K562 (cell line): ENCODE measurements around the gene SLC32A1. TPM values are rescaled to one million over a fixed set of nuclear protein-coding genes. Genes with fewer than 3 reads are reported as not detected.

Source experiments
- BHLHE40 ChIP-seq: IDR thresholded peaks from 2 replicates; pipeline ENCODE4 v1.6.1; 2011; ENCODE audit warnings: low read length, improper control_type of control experiment
- BRD4 ChIP-seq: fragments of 200-600 bp; sonication (generic); IDR thresholded peaks from 2 replicates; pipeline ENCODE4 v1.6.1; 2017; ENCODE audit warnings: inconsistent platforms
- BRD9 ChIP-seq: fragments of 450-650 bp; IDR thresholded peaks from 2 replicates; pipeline ENCODE4 v1.6.1; 2018; ENCODE audit warnings: low read depth; ENCODE audit not compliant: partially characterized antibody
- CHD4 ChIP-seq: fragments of 200-600 bp; sonication (generic); IDR thresholded peaks from 3 replicates; pipeline ENCODE4 v1.6.1; 2012; ENCODE audit warnings: low read depth, mild to moderate bottlenecking, mixed read lengths, low read length, inconsistent platforms; ENCODE audit not compliant: insufficient read depth, insufficient replicate concordance, poor library complexity, severe bottlenecking
- CTBP1 ChIP-seq: fragments of 450-650 bp; IDR thresholded peaks from 2 replicates; pipeline ENCODE4 v1.6.1; 2016; ENCODE audit warnings: borderline replicate concordance
- ESRRA ChIP-seq: fragments of 450-650 bp; IDR thresholded peaks from 2 replicates; pipeline ENCODE4 v1.6.1; 2014; ENCODE audit warnings: low read depth, mild to moderate bottlenecking, moderate library complexity, borderline replicate concordance
- HMG20B ChIP-seq: fragments of 250-450 bp; sonication (Bioruptor Pico); IDR thresholded peaks from 2 replicates; pipeline ENCODE4 v1.5.0; 2021; ENCODE audit warnings: mild to moderate bottlenecking
- HMGN3 ChIP-seq: IDR thresholded peaks from 2 replicates; pipeline ENCODE4 v1.6.1; 2011; ENCODE audit warnings: borderline replicate concordance, low read depth, mild to moderate bottlenecking, mixed read lengths, low read length; ENCODE audit not compliant: insufficient read length; ENCODE audit errors: extremely low read depth
- KDM2B ChIP-seq: fragments of 250-450 bp; sonication (Bioruptor Pico); IDR thresholded peaks from 2 replicates; pipeline ENCODE4 v1.8.0; 2021; ENCODE audit warnings: mild to moderate bottlenecking, moderate library complexity
- POLR2H ChIP-seq: IDR thresholded peaks from 2 replicates; pipeline ENCODE4 v1.6.1; 2016; ENCODE audit warnings: missing genetic modification characterization, low read depth, mild to moderate bottlenecking, control low read depth, missing compliant biosample characterization, moderate library complexity
- RB1 ChIP-seq: fragments of 450-650 bp; IDR thresholded peaks from 2 replicates; pipeline ENCODE4 v1.6.1; 2017; ENCODE audit warnings: low read depth, mild to moderate bottlenecking
- SIN3B ChIP-seq: fragments of 450-650 bp; IDR thresholded peaks from 2 replicates; pipeline ENCODE4 v1.6.1; 2017; ENCODE audit warnings: low read depth, mild to moderate bottlenecking, moderate library complexity
- ZNF140 ChIP-seq: fragments of 250-450 bp; sonication (Bioruptor Pico); IDR thresholded peaks from 2 replicates; pipeline ENCODE4 v1.8.0; 2021; ENCODE audit warnings: moderate library complexity, mild to moderate bottlenecking, inconsistent platforms
- ZNF217 ChIP-seq: sonication (generic); formaldehyde crosslinking; IDR thresholded peaks from 2 replicates; pipeline ENCODE4 v1.8.0; 2022; ENCODE audit warnings: mild to moderate bottlenecking, missing genetic modification reagents
- ZNF76 ChIP-seq: fragments of 250-450 bp; sonication (Bioruptor Pico); IDR thresholded peaks from 2 replicates; pipeline ENCODE4 v1.4.0; 2020; ENCODE audit warnings: mild to moderate bottlenecking, moderate library complexity, borderline replicate concordance
- polyA plus RNA-seq, 8 experiments: library from polyadenylated mRNA; depleted of rRNA in 4 of 8; stranded (reverse) in 5 of 8; unstranded in 3 of 8; fragments of >200 nt; fragmentation: Nextera tagmentation in 2 of 8; fragmentation: Illumina TruSeq in 1 of 8; extraction: Ambion mirVana in 2 of 8; extraction: Trizol in 1 of 8; gene quantifications; 2 replicates each; pipeline versions ENCODE4 v1.2.1 to v1.2.3, GENCODE V29; 2011 to 2014; ENCODE audit warnings: inconsistent platforms in 1 of 8, missing spikeins in 1 of 8
- total RNA-seq, 7 experiments: library from RNA; depleted of rRNA in 6 of 7; stranded (reverse); fragments of >200 nt in 6 of 7; fragmentation: Illumina TruSeq in 2 of 7; extraction: Trizol in 2 of 7; gene quantifications; 2 replicates each; pipeline versions ENCODE4 v1.2.1 to v1.2.3, GENCODE V29; 2011 to 2021; ENCODE audit warnings: low replicate concordance in 1 of 7
- TF ChIP-seq, protein P1 (sequence below): fragments of 450-650 bp; IDR thresholded peaks from 2 replicates; pipeline ENCODE4 v1.6.1; 2016; ENCODE audit warnings: low read depth, mild to moderate bottlenecking, moderate library complexity
- TF ChIP-seq, protein P2 (sequence below), 2 experiments: fragments of 450-650 bp; conservative IDR thresholded peaks; 2 replicates each; pipeline ENCODE4 v1.6.1; 2017; ENCODE audit warnings: mild to moderate bottlenecking in 2 of 2, moderate library complexity in 2 of 2
- TF ChIP-seq, protein P3 (sequence below): sonication (generic); formaldehyde crosslinking; IDR thresholded peaks from 2 replicates; pipeline ENCODE4 v1.8.1; 2023; ENCODE audit warnings: mild to moderate bottlenecking, missing genetic modification reagents
- TF ChIP-seq, protein P4 (sequence below): fragments of 450-650 bp; IDR thresholded peaks from 2 replicates; pipeline ENCODE4 v1.6.1; 2017; ENCODE audit warnings: antibody characterized with exemption

SLC32A1 gene
- total and polyA plus RNA-seq, 9 of the 15 experiments (the other 6 are each of a cell fraction or from before 2014, with no cell fraction given) = not detected

DNA sequence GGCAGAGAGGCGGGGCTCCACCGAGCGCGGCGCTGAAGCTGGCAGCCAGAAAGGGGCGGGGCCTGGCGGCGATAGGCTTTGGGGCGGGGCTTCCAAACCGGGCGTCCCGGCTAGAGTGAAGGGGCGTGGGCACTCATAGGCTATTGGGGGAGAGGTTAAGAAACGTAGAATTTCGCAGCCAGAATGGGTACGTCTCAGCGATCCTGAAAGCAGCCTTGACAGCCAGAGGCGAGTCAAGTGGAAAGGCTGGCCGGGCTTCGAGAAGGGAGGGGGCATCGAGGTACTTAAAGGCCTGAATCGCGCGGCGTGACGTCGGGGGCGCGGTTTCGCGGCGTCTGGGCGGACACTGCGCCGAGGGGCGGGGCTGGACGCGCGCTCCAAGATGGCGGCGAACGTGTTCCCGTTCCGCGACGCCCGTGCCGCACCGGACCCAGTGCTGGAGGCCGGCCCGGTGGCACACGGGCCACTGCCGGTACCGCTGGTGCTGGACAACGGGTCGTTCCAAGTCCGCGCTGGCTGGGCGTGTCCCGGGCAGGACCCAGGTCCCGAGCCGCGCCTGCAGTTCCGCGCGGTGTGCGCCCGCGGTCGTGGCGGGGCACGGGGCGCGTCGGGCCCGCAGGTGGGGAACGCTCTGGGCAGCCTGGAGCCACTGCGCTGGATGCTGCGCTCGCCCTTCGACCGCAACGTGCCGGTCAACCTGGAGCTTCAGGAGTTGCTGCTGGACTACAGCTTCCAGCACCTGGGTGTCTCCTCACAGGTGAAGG, 24.0 kb downstream of the SLC32A1 start, which contains the start of gene ACTR5 (continued):
- TF ChIP-seq BRD9 = no peak
- peak; percentile 78 for TF ChIP-seq BHLHE40
- TF ChIP-seq ZNF217 = no peak
- TF ChIP-seq ZNF76 = no peak
- TF ChIP-seq CTBP1 = peak; percentile 97
- no peak for TF ChIP-seq CHD4
- TF ChIP-seq HMGN3 = peak; percentile 40
- TF ChIP-seq HMG20B (CRISPR knock-in tag) = no peak
- TF ChIP-seq, protein P1, sequence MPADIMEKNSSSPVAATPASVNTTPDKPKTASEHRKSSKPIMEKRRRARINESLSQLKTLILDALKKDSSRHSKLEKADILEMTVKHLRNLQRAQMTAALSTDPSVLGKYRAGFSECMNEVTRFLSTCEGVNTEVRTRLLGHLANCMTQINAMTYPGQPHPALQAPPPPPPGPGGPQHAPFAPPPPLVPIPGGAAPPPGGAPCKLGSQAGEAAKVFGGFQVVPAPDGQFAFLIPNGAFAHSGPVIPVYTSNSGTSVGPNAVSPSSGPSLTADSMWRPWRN = no peak
- TF ChIP-seq ESRRA = peak; percentile 59; the same call in 1 of the 2 replicates
- peak; percentile 85; the same call in 1 of the 2 replicates for TF ChIP-seq SIN3B
- TF ChIP-seq ZNF140 (CRISPR knock-in tag) = no peak
- TF ChIP-seq, protein P2, sequence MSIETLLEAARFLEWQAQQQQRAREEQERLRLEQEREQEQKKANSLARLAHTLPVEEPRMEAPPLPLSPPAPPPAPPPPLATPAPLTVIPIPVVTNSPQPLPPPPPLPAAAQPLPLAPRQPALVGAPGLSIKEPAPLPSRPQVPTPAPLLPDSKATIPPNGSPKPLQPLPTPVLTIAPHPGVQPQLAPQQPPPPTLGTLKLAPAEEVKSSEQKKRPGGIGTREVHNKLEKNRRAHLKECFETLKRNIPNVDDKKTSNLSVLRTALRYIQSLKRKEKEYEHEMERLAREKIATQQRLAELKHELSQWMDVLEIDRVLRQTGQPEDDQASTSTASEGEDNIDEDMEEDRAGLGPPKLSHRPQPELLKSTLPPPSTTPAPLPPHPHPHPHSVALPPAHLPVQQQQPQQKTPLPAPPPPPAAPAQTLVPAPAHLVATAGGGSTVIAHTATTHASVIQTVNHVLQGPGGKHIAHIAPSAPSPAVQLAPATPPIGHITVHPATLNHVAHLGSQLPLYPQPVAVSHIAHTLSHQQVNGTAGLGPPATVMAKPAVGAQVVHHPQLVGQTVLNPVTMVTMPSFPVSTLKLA (conservative IDR thresholded peaks at IDR 0.05) = peak; percentile 40 to 80; a peak in 3 of 4 replicates
- TF ChIP-seq KDM2B (CRISPR knock-in tag) = peak; percentile 84; the same call in 1 of the 2 replicates
- TF ChIP-seq, protein P3, sequence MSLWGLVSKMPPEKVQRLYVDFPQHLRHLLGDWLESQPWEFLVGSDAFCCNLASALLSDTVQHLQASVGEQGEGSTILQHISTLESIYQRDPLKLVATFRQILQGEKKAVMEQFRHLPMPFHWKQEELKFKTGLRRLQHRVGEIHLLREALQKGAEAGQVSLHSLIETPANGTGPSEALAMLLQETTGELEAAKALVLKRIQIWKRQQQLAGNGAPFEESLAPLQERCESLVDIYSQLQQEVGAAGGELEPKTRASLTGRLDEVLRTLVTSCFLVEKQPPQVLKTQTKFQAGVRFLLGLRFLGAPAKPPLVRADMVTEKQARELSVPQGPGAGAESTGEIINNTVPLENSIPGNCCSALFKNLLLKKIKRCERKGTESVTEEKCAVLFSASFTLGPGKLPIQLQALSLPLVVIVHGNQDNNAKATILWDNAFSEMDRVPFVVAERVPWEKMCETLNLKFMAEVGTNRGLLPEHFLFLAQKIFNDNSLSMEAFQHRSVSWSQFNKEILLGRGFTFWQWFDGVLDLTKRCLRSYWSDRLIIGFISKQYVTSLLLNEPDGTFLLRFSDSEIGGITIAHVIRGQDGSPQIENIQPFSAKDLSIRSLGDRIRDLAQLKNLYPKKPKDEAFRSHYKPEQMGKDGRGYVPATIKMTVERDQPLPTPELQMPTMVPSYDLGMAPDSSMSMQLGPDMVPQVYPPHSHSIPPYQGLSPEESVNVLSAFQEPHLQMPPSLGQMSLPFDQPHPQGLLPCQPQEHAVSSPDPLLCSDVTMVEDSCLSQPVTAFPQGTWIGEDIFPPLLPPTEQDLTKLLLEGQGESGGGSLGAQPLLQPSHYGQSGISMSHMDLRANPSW (CRISPR knock-in tag) = no peak
- peak; percentile 75 for TF ChIP-seq RB1
- no peak for TF ChIP-seq BRD4
- TF ChIP-seq, protein P4, sequence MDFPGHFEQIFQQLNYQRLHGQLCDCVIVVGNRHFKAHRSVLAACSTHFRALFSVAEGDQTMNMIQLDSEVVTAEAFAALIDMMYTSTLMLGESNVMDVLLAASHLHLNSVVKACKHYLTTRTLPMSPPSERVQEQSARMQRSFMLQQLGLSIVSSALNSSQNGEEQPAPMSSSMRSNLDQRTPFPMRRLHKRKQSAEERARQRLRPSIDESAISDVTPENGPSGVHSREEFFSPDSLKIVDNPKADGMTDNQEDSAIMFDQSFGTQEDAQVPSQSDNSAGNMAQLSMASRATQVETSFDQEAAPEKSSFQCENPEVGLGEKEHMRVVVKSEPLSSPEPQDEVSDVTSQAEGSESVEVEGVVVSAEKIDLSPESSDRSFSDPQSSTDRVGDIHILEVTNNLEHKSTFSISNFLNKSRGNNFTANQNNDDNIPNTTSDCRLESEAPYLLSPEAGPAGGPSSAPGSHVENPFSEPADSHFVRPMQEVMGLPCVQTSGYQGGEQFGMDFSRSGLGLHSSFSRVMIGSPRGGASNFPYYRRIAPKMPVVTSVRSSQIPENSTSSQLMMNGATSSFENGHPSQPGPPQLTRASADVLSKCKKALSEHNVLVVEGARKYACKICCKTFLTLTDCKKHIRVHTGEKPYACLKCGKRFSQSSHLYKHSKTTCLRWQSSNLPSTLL = no peak
- no peak for TF ChIP-seq POLR2H (tag)
- TF ChIP-seq, all 486 proteins: peak for 97
